Measurements from ENCODE around the gene CXorf51A. TPM values are rescaled to one million over a fixed set of nuclear protein-coding genes. Genes with fewer than 3 reads are reported as not detected.
"Not testable (repeated sequence)": the region's sequence is repeated elsewhere in the genome, so short reads cannot be mapped to it uniquely, and the experiment has no call there.

The CXorf51A gene
- total RNA-seq: not detected
- not detected for polyA plus RNA-seq (ENCODE audit: insufficient read depth, low read depth, low replicate concordance)
- long read RNA-seq, donor 1: 0 reads
- long read RNA-seq, donor 2: 0 reads
- long read RNA-seq, donor 3: 0 reads
- long read RNA-seq, donor 4: 0 reads
- long read RNA-seq, donor 5: 0 reads
- long read RNA-seq, donor 6: 0 reads
- long read RNA-seq, donor 7: 0 reads
- long read RNA-seq, donor 8: 0 reads
- long read RNA-seq, donor 9: 0 reads
- long read RNA-seq, donor 10: 0 reads

DNA sequence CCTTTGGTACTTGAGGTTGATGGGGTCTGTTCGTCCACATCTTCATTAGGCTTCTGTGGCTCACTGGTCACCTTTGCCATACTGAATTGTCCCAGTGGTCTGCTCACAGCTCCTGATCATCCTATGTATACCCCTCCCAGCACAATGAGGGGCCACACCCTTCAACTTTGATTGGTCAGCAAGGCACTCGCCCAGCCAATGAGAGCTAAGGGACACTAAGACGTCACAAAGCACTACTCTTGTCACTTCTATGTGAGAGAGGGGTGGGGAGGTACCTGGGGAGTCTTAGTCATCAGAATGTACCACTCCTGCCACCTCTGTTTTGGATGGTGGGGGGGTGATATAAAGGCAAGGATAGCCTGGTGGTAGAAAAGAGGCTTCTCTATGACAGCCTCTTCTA is at the start of gene CXorf51A:
Gene CXorf51A, minus strand, starts transcription at position 101 of the 400 bp plus-strand sequence. Its CDS starts 21 bp downstream, at position 80.
- DNase-seq; H3K36me3 ChIP-seq (ENCODE audit: control insufficient read depth in 2 of 3, insufficient read depth in 3 of 3, low read length in 3 of 3); H3K27ac ChIP-seq (ENCODE audit: low read depth in 2 of 2, low read length in 2 of 2); H3K27me3 ChIP-seq (ENCODE audit: control insufficient read depth, insufficient read depth, low read length); intact Hi-C loops (cut with DNase I); H3K9ac ChIP-seq (ENCODE audit: low read length in 3 of 3); H3K4me1 ChIP-seq (ENCODE audit: control insufficient read depth in 2 of 3, insufficient read depth in 2 of 3, low read depth in 1 of 3, low read length in 3 of 3); H3K4me3 ChIP-seq (ENCODE audit: low read length in 3 of 3); H3K9me3 ChIP-seq (ENCODE audit: control insufficient read depth in 2 of 3, insufficient read depth in 1 of 3, low read length in 3 of 3); FAIRE-seq: not testable (repeated sequence)

DNA sequence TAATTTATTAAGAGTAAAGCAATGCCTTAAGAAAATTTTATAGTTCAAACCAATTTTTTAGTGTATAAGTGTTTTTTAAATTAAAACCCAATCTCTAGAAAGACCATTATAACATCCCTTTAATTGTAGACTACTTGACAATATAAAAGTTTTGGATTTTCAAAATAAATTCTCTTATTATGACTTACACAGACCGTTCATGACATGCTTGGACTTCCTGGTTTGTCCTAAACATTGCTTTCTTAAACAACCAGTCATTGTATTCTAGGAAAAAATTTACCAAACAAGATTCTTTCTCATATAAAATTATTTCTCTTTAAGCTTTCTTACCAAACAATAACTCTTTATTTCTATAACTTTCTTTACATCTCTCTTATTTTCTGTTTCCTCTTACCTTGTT is 49.0 kb upstream of the CXorf51A start:
- H3K36me3 ChIP-seq (ENCODE audit: control insufficient read depth in 2 of 3, insufficient read depth in 3 of 3, low read length in 3 of 3): no peaks in the 10 kb centered on the region
- intact Hi-C loops (cut with DNase I): no loop called here
- no peaks in the 10 kb centered on the region for H3K27me3 ChIP-seq (ENCODE audit: control insufficient read depth, insufficient read depth, low read length)
- DNase-seq: no peak
- TF ChIP-seq, protein P1, sequence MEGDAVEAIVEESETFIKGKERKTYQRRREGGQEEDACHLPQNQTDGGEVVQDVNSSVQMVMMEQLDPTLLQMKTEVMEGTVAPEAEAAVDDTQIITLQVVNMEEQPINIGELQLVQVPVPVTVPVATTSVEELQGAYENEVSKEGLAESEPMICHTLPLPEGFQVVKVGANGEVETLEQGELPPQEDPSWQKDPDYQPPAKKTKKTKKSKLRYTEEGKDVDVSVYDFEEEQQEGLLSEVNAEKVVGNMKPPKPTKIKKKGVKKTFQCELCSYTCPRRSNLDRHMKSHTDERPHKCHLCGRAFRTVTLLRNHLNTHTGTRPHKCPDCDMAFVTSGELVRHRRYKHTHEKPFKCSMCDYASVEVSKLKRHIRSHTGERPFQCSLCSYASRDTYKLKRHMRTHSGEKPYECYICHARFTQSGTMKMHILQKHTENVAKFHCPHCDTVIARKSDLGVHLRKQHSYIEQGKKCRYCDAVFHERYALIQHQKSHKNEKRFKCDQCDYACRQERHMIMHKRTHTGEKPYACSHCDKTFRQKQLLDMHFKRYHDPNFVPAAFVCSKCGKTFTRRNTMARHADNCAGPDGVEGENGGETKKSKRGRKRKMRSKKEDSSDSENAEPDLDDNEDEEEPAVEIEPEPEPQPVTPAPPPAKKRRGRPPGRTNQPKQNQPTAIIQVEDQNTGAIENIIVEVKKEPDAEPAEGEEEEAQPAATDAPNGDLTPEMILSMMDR (IDR thresholded peaks at IDR 0.05; ENCODE audit: borderline replicate concordance, extremely low read depth, insufficient read depth): no peak
- H3K4me3 ChIP-seq (ENCODE audit: low read length in 3 of 3): no peak overlapping the region
- H3K4me1 ChIP-seq (ENCODE audit: control insufficient read depth in 2 of 3, insufficient read depth in 2 of 3, low read depth in 1 of 3, low read length in 3 of 3): no peaks in the 10 kb centered on the region
- FAIRE-seq: no peak
- no peaks in the 10 kb centered on the region for H3K9me3 ChIP-seq (ENCODE audit: control insufficient read depth in 2 of 3, insufficient read depth in 1 of 3, low read length in 3 of 3)
- no peak overlapping the region for H3K9ac ChIP-seq (ENCODE audit: low read length in 3 of 3)
- H3K27ac ChIP-seq (ENCODE audit: low read depth in 2 of 2, low read length in 2 of 2): no peak overlapping the region

DNA sequence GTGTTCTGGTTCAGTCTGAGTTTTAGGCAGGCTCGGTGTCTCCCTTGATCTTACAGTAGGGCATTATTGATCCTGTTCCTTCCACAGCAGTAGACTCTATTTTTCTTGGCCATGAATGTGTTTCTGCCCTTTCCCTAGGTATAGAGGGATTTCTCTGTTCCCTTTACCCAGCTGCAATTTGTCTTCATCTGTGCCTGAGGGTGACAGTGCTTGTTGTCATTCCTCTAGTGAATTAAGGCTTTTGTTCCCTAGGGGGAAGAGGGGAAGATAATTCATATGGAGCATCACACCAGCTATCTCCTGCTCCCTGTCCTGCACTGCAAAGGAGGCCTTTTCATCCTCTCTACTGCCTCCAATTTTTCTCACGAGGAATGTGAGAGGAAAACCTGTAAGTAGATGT is 39.7 kb upstream of the CXorf51A start:
- Histone ChIP-seq H3K27ac (ENCODE audit: low read depth in 2 of 2, low read length in 2 of 2) (no peak overlapping the region), H3K9ac (ENCODE audit: low read length in 3 of 3) (no peak overlapping the region), H3K27me3 (ENCODE audit: control insufficient read depth, insufficient read depth, low read length) (no peaks in the 10 kb centered on the region), H3K4me1 (ENCODE audit: control insufficient read depth in 2 of 3, insufficient read depth in 2 of 3, low read depth in 1 of 3, low read length in 3 of 3) (no peaks in the 10 kb centered on the region), H3K4me3 (ENCODE audit: low read length in 3 of 3) (no peak overlapping the region), H3K9me3 (ENCODE audit: control insufficient read depth in 2 of 3, insufficient read depth in 1 of 3, low read length in 3 of 3) (no peaks in the 10 kb centered on the region), H3K36me3 (ENCODE audit: control insufficient read depth in 2 of 3, insufficient read depth in 3 of 3, low read length in 3 of 3) (no peaks in the 10 kb centered on the region)
- DNase-seq: no peak
- TF ChIP-seq, protein P1 (IDR thresholded peaks at IDR 0.05; ENCODE audit: borderline replicate concordance, extremely low read depth, insufficient read depth): no peak
- no peak for FAIRE-seq
- intact Hi-C loops (cut with DNase I): no loop called here

DNA sequence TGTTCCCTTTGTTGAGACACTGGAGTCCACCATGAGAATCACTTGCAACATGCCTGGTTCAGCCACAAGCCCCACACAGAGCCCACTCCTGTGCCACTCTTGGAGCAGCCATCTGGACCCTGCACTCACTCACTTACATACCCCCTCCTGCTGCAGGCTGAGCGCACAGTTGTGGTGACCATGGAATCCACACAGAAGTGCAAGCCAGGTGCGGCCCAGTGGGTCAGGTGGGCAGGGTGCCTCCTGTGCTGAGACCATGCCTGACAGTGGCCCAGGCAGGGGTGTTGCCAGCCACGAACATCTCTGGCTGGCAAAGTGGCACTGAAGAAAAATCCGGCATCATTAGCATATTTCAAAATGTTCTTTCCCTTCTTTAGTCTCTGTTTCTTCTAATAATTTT is 17.4 kb upstream of the CXorf51A start:
- TF ChIP-seq, protein P1 (IDR thresholded peaks at IDR 0.05; ENCODE audit: borderline replicate concordance, extremely low read depth, insufficient read depth): no peak
- DNase-seq (peak in 1 of 5 donors; percentile 42), FAIRE-seq (no peak)
- no peak overlapping the region for H3K9ac ChIP-seq (ENCODE audit: low read length in 3 of 3)
- H3K9me3 ChIP-seq (ENCODE audit: control insufficient read depth in 2 of 3, insufficient read depth in 1 of 3, low read length in 3 of 3): no peaks in the 10 kb centered on the region
- no peaks in the 10 kb centered on the region for H3K27me3 ChIP-seq (ENCODE audit: control insufficient read depth, insufficient read depth, low read length)
- no peak overlapping the region for H3K4me3 ChIP-seq (ENCODE audit: low read length in 3 of 3)
- H3K27ac ChIP-seq (ENCODE audit: low read depth in 2 of 2, low read length in 2 of 2): no peak overlapping the region
- intact Hi-C loops (cut with DNase I): no loop called here
- no peaks in the 10 kb centered on the region for H3K4me1 ChIP-seq (ENCODE audit: control insufficient read depth in 2 of 3, insufficient read depth in 2 of 3, low read depth in 1 of 3, low read length in 3 of 3)
- H3K36me3 ChIP-seq (ENCODE audit: control insufficient read depth in 2 of 3, insufficient read depth in 3 of 3, low read length in 3 of 3): no peaks in the 10 kb centered on the region

DNA sequence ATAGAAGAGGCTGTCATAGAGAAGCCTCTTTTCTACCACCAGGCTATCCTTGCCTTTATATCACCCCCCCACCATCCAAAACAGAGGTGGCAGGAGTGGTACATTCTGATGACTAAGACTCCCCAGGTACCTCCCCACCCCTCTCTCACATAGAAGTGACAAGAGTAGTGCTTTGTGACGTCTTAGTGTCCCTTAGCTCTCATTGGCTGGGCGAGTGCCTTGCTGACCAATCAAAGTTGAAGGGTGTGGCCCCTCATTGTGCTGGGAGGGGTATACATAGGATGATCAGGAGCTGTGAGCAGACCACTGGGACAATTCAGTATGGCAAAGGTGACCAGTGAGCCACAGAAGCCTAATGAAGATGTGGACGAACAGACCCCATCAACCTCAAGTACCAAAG is 5.1 kb downstream of the CXorf51A start, which contains the start of gene CXorf51B:
Gene CXorf51B, plus strand, starts transcription at position 301 of the 400 bp plus-strand sequence. Its CDS starts 21 bp downstream, at position 322.
- H3K36me3 ChIP-seq (ENCODE audit: control insufficient read depth in 2 of 3, insufficient read depth in 3 of 3, low read length in 3 of 3); intact Hi-C loops (cut with DNase I); DNase-seq; H3K27ac ChIP-seq (ENCODE audit: low read depth in 2 of 2, low read length in 2 of 2); H3K9ac ChIP-seq (ENCODE audit: low read length in 3 of 3); FAIRE-seq; H3K27me3 ChIP-seq (ENCODE audit: control insufficient read depth, insufficient read depth, low read length); H3K4me1 ChIP-seq (ENCODE audit: control insufficient read depth in 2 of 3, insufficient read depth in 2 of 3, low read depth in 1 of 3, low read length in 3 of 3); H3K9me3 ChIP-seq (ENCODE audit: control insufficient read depth in 2 of 3, insufficient read depth in 1 of 3, low read length in 3 of 3); H3K4me3 ChIP-seq (ENCODE audit: low read length in 3 of 3): not testable (repeated sequence)
